Panc1 (cell line): Measurements from ENCODE around the gene ADAMTS1. TPM values are rescaled to one million over a fixed set of nuclear protein-coding genes. Genes with fewer than 3 reads are reported as not detected.

Experiments
- ATAC-seq: fragments of 200-7000 bp; cut with Tn5 transposase; 2 replicates; pipeline ENCODE4 v1.9.1; 2020; ENCODE audit warnings: mild to moderate bottlenecking, moderate library complexity
- BruUV-seq: library from RNA; stranded (reverse); fragments of 400-500 nt; replicated peaks from 2 replicates; lab custom pipeline; 2021; lab: Mats Ljungman, UMichigan
- CTCF ChIA-PET: fragments of 300-600 bp; sonication (Branson Sonifier 250); formaldehyde crosslinking; loops from one replicate; lab custom pipeline; 2022; ENCODE audit warnings: antibody characterized with exemption; lab: Charles Lee
- POLR2A ChIA-PET: fragments of 300-600 bp; sonication (Branson Sonifier 250); formaldehyde crosslinking; loops from one replicate; lab custom pipeline; 2022; ENCODE audit warnings: antibody characterized with exemption; lab: Charles Lee
- DNase-seq: peaks from one replicate; pipeline ENCODE4 v3.0.0-alpha.2; 2010; ENCODE audit warnings: low read depth, low spot score
- H3K27ac ChIP-seq: 2 replicates; pipeline ENCODE4 v1.5.1; 2011; ENCODE audit warnings: mild to moderate bottlenecking, low read length, inconsistent platforms
- H3K27me3 ChIP-seq: fragments of 200-500 bp; sonication (Bioruptor generic); 2 replicates; pipeline ENCODE4 v1.6.0; 2014; ENCODE audit warnings: low read length, inconsistent platforms; ENCODE audit not compliant: control insufficient read depth, insufficient read depth
- H3K36me3 ChIP-seq: fragments of 200-500 bp; sonication (Bioruptor generic); 2 replicates; pipeline ENCODE4 v1.5.1; 2014; ENCODE audit warnings: inconsistent platforms, mild to moderate bottlenecking, low read length, moderate library complexity; ENCODE audit not compliant: control insufficient read depth, insufficient read depth
- H3K4me1 ChIP-seq: 2 replicates; pipeline ENCODE4 v1.5.1; 2011; ENCODE audit warnings: inconsistent platforms, mild to moderate bottlenecking, low read length, moderate library complexity; ENCODE audit not compliant: control insufficient read depth, insufficient read depth
- H3K4me3 ChIP-seq, 2 experiments: 2 replicates each; pipeline ENCODE4 v1.5.1; 2011 to 2012; ENCODE audit warnings: low read depth in 2 of 2, low read length in 2 of 2, mild to moderate bottlenecking in 2 of 2, inconsistent platforms in 1 of 2, moderate library complexity in 1 of 2
- H3K9me3 ChIP-seq: fragments of 200-500 bp; sonication (Bioruptor generic); 2 replicates; pipeline ENCODE4 v1.5.1; 2014; ENCODE audit warnings: low read depth, mild to moderate bottlenecking, inconsistent platforms, low read length, moderate library complexity; ENCODE audit not compliant: control insufficient read depth, insufficient read depth
- CTCF ChIP-seq: fragments of 450-650 bp; IDR thresholded peaks from 2 replicates; pipeline ENCODE4 v1.5.1; 2017; ENCODE audit warnings: mild to moderate bottlenecking
- POLR2AphosphoS5 ChIP-seq: IDR thresholded peaks from 2 replicates; pipeline ENCODE4 v1.6.1; 2012; ENCODE audit warnings: mild to moderate bottlenecking, low read depth, low read length, moderate library complexity
- REST ChIP-seq, 2 experiments: IDR thresholded peaks; 2 replicates each; pipeline ENCODE4 v1.6.1; 2011 to 2012; ENCODE audit warnings: low read depth in 2 of 2, control low read depth in 1 of 2, low read length in 1 of 2, mild to moderate bottlenecking in 1 of 2, moderate library complexity in 1 of 2; ENCODE audit not compliant: insufficient read depth in 1 of 2
- SIN3A ChIP-seq: IDR thresholded peaks from 2 replicates; pipeline ENCODE4 v1.6.1; 2012; ENCODE audit warnings: low read depth, mild to moderate bottlenecking, low read length, moderate library complexity, borderline replicate concordance; ENCODE audit not compliant: insufficient read depth
- TCF7L2 ChIP-seq: IDR thresholded peaks from 2 replicates; pipeline ENCODE4 v1.6.1; 2011; ENCODE audit warnings: mild to moderate bottlenecking, low read depth, low read length, inconsistent platforms
- in situ Hi-C: cut with HindIII; loops from 2 replicates; pipeline ENCODE4 v1.10.0; 2016; ENCODE audit warnings: low sequenced_read_pairs, low pct_unique_long_range_greater_than_20kb
- intact Hi-C: fragments of 100-400 bp; cut with micrococcal nuclease; formaldehyde crosslinking; loops from one replicate; pipeline ENCODE4 v1.10.0; 2022; ENCODE audit not compliant: unreplicated experiment
- total RNA-seq: library from RNA; stranded (reverse); gene quantifications from one replicate; pipeline ENCODE4 v1.2.1, GENCODE V29; 2021; ENCODE audit not compliant: unreplicated experiment

ADAMTS1 gene
- total RNA-seq, 1 experiment from 2014 or later, result 3.3 TPM

GRCh38 chr21:26810266-26810665, 34.9 kb downstream of the ADAMTS1 start:
- ChIA-PET POLR2A (no interaction called here), CTCF (no interaction called here)
- H3K27me3 ChIP-seq, result no peaks in the 10 kb centered on the region
- H3K9me3 ChIP-seq, result no peaks in the 10 kb centered on the region
- no peaks in the 10 kb centered on the region for H3K36me3 ChIP-seq
- ATAC-seq (no peak), DNase-seq (no peak)
- no peaks in the 10 kb centered on the region for H3K4me1 ChIP-seq
- H3K27ac ChIP-seq, result no peak overlapping the region
- TF ChIP-seq CTCF (no peak), POLR2AphosphoS5 (no peak)
- intact Hi-C loops (no loop called here), in situ Hi-C loops (no loop called here)
- no TSS peak for BruUV-seq
- H3K4me3 ChIP-seq, result no peak overlapping the region

- Histone ChIP-seq H3K36me3 (no peaks in the 10 kb centered on the region), H3K4me3 (no peak overlapping the region), H3K4me1 (no peaks in the 10 kb centered on the region), H3K27ac (no peak overlapping the region), H3K9me3 (no peaks in the 10 kb centered on the region), H3K27me3 (no peaks in the 10 kb centered on the region)
- CTCF ChIA-PET, result no interaction called here
- POLR2A ChIA-PET, result no interaction called here
- in situ Hi-C loops (no loop called here), intact Hi-C loops (no loop called here)
- ATAC-seq, result no peak
- no peak for DNase-seq
- TF ChIP-seq POLR2AphosphoS5, result no peak
- no peak for TF ChIP-seq REST (IDR thresholded peaks at IDR 0.05; ENCODE audit: insufficient read depth in 1 of 2, low read depth in 2 of 2, low read length in 1 of 2)
- TF ChIP-seq CTCF, result no peak
- no peak for TF ChIP-seq TCF7L2
- no peak for TF ChIP-seq SIN3A
- no TSS peak for BruUV-seq
Measured at GRCh38 chr21:26809745-26810144, 35.5 kb downstream of the ADAMTS1 start.

- in situ Hi-C loops (no loop called here), intact Hi-C loops (no loop called here)
- BruUV-seq, result no TSS peak
- no peak for TF ChIP-seq POLR2AphosphoS5
- no peak for TF ChIP-seq SIN3A
- no peak for TF ChIP-seq REST (IDR thresholded peaks at IDR 0.05; ENCODE audit: insufficient read depth in 1 of 2, low read depth in 2 of 2, low read length in 1 of 2)
- TF ChIP-seq CTCF, result no peak
- TF ChIP-seq TCF7L2, result no peak
- ChIA-PET POLR2A (no interaction called here), CTCF (no interaction called here)
- Histone ChIP-seq H3K27ac (no peak overlapping the region), H3K9me3 (no peaks in the 10 kb centered on the region), H3K4me1 (no peaks in the 10 kb centered on the region), H3K36me3 (no peaks in the 10 kb centered on the region), H3K4me3 (no peak overlapping the region), H3K27me3 (no peaks in the 10 kb centered on the region)
- no peak for ATAC-seq
- no peak for DNase-seq
Measured at GRCh38 chr21:26806801-26807295, 38.4 kb downstream of the ADAMTS1 start.
